Measurements from ENCODE around the gene PSAT1. TPM values are rescaled to one million over a fixed set of nuclear protein-coding genes. Genes with fewer than 3 reads are reported as not detected.
A peak's percentile ranks its signal among the peaks of the same experiment; 100 is the strongest.
"Not testable (repeated sequence)": the region's sequence is repeated elsewhere in the genome, so short reads cannot be mapped to it uniquely, and the experiment has no call there.

Gene PSAT1
- total RNA-seq, 1 donor from 2014 or later, result 1.9 TPM

DNA sequence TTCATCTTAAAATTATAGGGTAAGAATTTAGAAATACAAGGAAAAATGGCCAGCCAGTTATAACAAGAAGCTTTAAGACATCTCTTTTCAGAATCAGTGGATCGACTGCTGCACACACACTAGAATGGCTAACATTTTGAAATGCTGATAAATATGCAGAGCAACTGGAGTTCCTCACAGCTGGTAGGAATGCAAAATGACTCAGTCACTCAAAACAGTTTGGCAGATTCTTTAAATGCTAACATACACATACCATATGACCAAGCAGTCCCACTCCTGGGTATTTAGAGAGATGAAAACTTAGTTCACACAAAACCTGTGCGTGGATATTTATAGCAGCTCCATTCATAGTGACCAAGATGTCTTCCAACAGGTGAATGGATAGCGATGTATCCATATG is 23.2 kb upstream of the PSAT1 start:
- Histone ChIP-seq H3K36me3 (peaks cover 0 to 10% of the 10 kb centered on the region in 2 donors), H3K27me3 (no peaks in the 10 kb centered on the region), H3K27ac (no peak overlapping the region), H3K4me3 (no peak overlapping the region), H3K9me3 (no peaks in the 10 kb centered on the region), H3K4me1 (no peaks in the 10 kb centered on the region)
- DNase-seq (ENCODE audit: low spot score in 2 of 2), result no peak
- TF ChIP-seq CTCF (IDR thresholded peaks at IDR 0.05), result no peak
- intact Hi-C loops (cut with DNase I), result no loop called here

- H3K4me3 ChIP-seq, result no peak overlapping the region
- DNase-seq (ENCODE audit: low spot score in 2 of 2), result no peak
- TF ChIP-seq CTCF (IDR thresholded peaks at IDR 0.05), result no peak
- H3K27ac ChIP-seq, result no peak overlapping the region
- intact Hi-C loops (cut with DNase I), result no loop called here
- no peaks in the 10 kb centered on the region for H3K9me3 ChIP-seq
- H3K4me1 ChIP-seq, result peaks cover 0 to 3% of the 10 kb centered on the region in 2 donors
- no peaks in the 10 kb centered on the region for H3K27me3 ChIP-seq
- H3K36me3 ChIP-seq, result no peaks in the 10 kb centered on the region
Measured at GRCh38 chr9:78278177-78278777, 18.6 kb upstream of the PSAT1 start.

DNA sequence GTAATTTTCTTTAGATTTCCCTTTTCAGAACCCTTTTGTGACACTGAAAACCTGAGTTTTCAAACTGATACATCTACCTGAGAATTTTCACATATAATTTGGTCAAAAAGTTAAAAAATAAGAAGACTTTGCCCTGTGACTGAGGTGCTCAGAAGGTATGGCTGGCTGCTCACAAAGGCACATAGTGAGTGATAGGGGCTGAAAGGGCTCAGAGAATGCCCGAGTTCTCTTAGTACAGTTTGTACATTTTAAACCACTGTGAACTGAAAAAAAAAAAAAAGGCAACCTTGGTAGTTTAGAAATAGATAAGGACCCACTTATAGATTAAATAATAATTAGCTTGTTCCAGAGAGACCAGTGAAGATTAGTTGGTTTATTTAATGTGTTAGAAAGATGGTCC is 18.1 kb upstream of the PSAT1 start:
- no peak for DNase-seq (ENCODE audit: low spot score in 2 of 2)
- Histone ChIP-seq H3K27ac (no peak overlapping the region), H3K4me1 (peaks cover 0 to 3% of the 10 kb centered on the region in 2 donors), H3K4me3 (no peak overlapping the region), H3K9me3 (no peaks in the 10 kb centered on the region), H3K27me3 (no peaks in the 10 kb centered on the region), H3K36me3 (no peaks in the 10 kb centered on the region)
- no peak for TF ChIP-seq CTCF (IDR thresholded peaks at IDR 0.05)
- intact Hi-C loops (cut with DNase I), result no loop called here

GRCh38 chr9:78280982-78281668 is 15.8 kb upstream of the PSAT1 start:
- Histone ChIP-seq H3K4me1 (peaks cover 0 to 3% of the 10 kb centered on the region in 2 donors), H3K27me3 (no peaks in the 10 kb centered on the region), H3K36me3 (no peaks in the 10 kb centered on the region), H3K9me3 (no peaks in the 10 kb centered on the region), H3K4me3 (no peak overlapping the region), H3K27ac (no peak overlapping the region)
- DNase-seq (ENCODE audit: low spot score in 2 of 2), result peak in 1 of 2 donors; percentile 64
- intact Hi-C loops (cut with DNase I), result no loop called here
- TF ChIP-seq CTCF (IDR thresholded peaks at IDR 0.05), result no peak

- H3K27ac ChIP-seq, H3K4me3 ChIP-seq: not testable (repeated sequence)
Measured at GRCh38 chr9:78284181-78284580, 12.7 kb upstream of the PSAT1 start.

DNA sequence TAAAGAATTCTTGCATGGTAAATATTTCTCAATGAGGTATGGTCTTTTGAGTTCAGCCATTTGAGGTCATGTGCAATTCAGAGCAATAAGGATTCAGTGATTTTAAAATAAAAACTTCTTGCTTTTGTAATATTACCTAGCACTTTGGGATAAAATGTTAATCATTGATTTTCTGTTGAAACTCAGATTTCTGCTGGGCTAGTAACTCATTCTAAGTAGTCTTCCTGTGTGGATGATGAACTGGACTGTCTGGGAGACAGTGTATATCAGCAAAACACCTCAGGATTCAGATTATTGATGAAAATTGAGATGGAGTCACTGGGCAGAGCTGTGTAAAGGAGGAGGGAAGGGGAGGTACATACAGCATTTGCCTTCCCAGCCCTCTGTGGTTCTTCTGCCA is 10.8 kb upstream of the PSAT1 start:
- H3K4me1 ChIP-seq, result peaks cover 0 to 2% of the 10 kb centered on the region in 2 donors
- intact Hi-C loops (cut with DNase I), result no loop called here
- no peak for DNase-seq (ENCODE audit: low spot score in 2 of 2)
- H3K4me3 ChIP-seq, result no peak overlapping the region
- no peaks in the 10 kb centered on the region for H3K36me3 ChIP-seq
- H3K9me3 ChIP-seq, result no peaks in the 10 kb centered on the region
- no peaks in the 10 kb centered on the region for H3K27me3 ChIP-seq
- no peak for TF ChIP-seq CTCF (IDR thresholded peaks at IDR 0.05)
- H3K27ac ChIP-seq, result no peak overlapping the region

More at GRCh38 chr9:78284181-78284580, 12.7 kb upstream of the PSAT1 start:
- H3K27me3 ChIP-seq; DNase-seq (ENCODE audit: low spot score in 2 of 2); H3K36me3 ChIP-seq; intact Hi-C loops (cut with DNase I); H3K4me1 ChIP-seq; H3K9me3 ChIP-seq: not testable (repeated sequence)

Data from ascending aorta (tissue), 2 donors.